Measurements from ENCODE around the gene FOXL3.
"Not testable (repeated sequence)": the region's sequence is repeated elsewhere in the genome, so short reads cannot be mapped to it uniquely, and the experiment has no call there.

The FOXL3 gene

DNA sequence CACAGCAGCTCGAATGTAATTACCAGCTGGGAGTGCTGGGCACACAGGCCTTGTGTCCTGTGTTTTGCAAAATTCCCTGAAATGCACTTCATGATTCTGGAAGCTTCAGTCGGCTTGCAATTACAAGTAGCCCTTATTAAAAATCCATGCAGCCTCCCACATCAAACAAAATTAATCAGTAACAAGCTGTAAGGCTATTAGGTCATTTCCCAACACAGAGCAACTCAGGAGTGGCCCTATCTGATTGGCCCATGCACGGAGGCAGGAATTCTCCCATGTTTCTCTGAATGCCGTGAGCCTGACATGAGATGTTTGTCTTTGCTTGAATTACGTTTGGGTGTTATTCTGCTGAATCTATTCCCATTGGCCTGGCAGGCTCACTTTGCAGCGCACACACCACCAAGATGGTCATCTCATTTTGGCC lies 36.9 kb downstream of the FOXL3 start:
- DNase-seq, result no peak

DNA sequence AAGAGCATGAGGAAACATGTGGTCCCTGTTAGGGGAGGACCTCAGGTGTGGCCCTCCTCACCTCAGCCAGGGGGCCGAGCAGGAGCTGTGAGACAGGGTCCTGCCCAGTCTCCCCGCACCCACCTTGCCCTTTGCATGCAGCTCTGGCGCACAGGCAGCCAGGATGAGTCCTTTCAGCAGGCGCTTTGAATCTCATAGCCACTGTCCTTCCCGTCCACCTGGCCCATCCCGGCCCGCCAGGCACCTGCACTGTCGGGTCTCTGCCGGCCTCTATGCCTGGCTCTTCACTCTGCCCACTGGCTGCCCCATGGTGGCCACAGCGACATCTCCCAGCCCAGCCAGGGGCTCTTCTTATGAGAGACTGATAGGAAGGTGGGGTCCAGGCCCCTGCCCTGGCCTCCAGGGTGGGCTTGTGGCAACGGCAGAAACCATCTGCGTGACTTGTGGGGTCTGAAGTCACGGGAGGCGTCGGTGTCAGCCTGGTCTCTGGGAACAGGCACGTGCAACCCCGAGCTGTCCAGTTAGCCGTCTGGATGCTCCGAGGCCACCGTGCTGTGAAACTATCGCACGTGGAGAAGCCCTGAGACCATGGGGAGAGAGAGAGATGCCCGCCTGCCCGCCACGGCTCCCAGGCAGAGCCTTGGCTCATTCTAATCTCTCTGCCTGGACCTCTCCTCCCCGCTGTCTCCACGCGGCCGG lies 37.4 kb downstream of the FOXL3 start:
- no peak for DNase-seq

DNA sequence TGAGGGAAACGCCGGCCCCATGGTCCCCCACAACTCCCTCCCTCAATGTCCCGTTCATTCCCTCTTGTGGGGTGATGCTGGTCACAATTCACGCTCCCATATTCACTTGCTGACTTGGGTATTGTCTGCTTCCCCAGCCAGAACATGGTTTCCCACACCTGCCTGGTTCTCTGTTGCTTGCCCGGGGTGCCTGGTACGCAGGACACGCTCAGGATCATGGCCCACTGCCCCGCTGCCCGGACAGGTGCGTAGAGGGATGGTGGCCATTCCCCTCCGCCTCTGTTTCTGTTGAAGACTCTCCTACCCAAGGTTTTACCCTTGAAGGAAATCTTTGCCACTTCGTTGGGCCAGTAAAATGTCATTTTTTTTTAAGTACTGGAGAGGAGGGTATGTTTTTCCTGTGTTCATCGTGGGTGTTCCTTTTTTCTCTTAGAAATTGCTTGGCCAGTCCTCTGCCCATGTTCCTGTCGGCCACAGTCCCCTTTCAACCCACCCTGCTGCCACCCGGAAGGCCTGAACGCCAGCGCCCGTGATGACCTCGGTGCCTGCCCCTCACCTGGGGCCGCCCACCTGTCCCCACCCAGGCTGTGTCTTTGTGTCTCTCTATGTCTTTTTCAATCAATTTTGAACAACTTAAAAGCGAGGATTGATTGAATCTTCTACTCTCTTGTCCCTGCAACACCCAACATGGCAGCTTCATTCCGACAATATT lies 38.2 kb downstream of the FOXL3 start:
- DNase-seq, result no peak

DNA sequence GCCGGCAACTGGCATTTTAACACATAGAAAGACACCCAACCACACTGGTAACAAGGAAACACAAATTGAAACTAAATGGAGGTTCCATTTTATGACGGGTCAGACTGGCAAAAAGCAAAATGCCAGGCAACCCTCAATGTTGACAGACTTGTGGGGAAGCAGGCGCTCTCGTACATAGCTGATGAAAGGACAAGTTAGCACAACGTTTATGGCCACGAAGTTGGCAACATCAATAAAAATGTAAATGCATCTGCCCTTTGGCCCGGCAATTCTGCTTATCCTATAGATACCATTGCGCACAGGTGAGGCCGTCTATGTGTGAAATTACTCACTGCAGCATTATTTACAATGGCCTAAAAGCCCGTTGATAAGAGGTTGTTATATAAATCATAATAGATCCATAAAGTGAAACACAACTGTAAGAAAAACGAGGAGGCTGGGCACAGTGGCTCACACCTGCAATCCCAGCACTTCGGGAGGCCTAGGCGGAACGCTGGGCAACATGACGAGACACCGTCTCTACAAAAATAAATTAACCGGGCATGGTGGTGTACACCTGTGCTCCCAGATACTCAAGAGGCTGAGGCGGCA lies 39.8 kb downstream of the FOXL3 start:
- no peak for DNase-seq

DNA sequence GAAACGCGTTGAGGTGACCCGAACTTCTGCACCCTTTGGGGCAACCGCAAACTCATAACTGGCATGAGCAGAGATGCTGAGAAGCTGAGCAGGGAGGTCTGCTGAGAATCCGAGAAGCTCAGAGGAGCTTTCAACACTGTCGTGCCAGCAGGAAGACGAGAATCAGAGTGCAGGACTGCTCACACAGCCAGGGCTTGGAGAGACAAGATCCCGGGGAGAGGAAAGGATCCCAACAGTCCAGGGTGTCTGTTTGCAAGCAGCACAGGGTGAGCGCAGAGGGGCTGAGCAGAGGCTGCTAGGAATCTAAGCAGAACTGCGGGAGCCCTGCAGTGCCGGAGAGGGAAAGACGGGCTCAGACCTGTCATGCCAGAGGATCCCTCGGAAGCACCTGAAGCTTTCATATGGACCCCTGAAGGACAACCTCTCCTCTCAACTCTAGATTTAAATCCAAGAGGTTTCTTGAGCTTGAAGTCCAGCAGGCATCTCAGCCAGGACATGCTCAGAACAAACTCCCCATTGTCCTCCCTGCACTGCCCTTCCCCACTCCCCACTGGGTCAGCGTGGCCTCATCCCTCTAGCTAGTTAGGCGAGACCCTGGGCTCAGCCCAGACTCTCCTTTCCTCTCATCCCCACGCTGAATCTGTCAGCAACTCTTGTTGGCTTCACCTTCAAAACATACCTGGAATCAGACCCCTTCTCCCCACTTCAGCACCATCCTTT lies 40.7 kb downstream of the FOXL3 start:
- DNase-seq, result no peak

DNA sequence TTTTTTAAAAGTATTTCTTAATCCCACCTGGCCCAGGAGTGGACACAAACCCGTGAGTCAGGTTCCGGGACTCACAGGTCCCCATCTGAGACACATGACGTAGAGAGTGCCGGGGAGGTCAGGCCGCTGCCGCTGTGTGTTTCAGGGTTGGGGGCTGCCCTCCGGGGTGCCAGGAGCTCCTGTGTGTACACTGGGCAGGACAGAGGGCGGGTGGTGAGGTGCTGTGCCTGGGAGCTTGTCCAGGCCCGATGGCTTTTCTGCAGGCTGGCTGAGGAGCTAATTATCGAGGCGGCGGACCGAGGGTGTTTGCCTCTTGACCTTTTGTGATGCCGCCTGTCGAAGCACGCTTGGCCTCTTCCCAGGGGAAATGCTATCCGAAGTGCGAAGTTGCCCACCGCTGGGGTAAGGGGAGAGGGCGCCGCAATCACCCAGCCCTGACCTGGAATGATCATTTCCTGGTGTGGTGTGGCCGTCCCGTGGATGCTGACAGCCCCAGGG lies 42.1 kb downstream of the FOXL3 start:
- DNase-seq, result no peak

DNA sequence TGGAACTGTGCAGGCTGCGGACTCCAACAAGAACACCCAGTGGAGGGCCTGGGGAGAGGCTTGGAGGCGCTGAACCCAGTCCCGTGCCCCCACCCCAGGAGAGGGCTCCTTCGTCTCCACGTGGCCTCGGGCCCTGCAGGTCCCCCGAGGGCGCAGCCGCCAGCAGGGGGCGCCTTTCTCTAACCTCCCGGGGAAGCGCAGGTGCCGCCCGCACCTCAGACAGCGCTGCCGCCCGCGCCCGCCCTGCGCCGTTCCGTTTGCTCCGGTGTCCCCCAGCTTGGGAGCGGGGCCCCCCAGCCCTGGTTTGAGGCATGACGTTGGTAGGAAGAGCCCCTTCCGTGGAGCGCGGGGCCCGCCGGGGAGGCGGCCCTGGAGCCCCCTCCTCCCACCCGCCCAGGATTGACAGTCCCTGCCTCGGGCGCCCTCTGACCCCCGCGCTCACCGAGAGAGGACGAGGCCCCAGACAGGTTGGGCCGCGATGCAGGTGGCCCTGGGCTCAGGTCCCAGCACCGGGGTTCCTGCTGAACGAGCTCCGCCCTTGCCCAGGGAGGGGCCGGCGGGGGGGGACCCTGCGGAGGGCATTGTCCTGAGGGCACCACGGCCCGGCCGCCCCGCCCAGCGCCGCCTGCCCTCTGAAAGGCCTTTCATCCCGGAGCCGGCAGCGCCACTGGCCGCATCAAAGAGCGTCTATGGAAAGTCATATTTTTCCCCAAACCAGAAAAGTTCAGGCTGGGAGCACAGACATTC lies 42.8 kb downstream of the FOXL3 start:
- DNase-seq, result peak; percentile 71

DNA sequence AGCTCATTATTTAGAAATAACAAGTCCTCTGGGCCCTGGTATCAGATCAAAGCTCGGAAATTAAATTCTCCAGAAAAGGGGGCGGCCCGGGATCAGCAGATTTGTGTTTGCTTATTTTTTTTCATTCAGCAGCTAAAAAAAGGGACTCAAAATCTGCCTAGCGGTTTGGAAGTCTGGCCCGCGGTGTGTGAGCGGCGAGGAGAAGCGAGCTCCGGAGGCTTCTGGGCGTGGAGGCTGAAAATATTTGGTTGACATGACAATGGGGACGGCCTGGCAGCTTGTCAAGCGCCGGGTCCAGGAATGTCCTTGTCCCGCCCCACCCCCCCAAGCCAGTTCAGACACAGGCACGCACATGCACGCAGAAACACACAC lies 43.4 kb downstream of the FOXL3 start:
- no peak for DNase-seq

DNA sequence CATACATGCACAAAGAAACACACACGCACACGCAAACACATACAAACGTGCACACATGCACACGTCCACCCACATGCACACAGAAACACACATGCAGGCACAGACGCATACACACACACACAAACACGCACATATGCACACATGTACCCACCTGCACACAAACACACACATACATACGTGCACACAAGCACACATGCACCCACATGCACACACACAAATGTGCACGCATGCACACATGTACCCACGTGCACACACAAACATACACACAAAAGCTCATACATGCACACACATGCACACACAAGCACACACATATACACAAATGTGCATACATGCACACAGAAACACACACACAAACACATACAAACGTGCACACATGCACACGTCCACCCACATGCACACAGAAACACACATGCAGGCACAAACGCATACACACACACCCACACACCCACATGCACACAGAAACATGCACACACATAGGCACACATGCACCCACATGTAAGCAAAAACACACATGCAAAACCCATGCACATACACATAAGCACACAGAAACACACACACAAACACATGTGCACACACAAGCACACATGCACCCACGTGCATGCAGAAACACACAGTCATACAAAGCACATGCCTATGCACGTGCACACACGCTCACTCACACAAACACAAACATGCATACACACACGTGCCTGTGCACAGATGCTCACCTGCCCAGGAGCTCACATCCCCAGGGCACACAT lies 44.8 kb downstream of the FOXL3 start:
- no peak for DNase-seq

DNA sequence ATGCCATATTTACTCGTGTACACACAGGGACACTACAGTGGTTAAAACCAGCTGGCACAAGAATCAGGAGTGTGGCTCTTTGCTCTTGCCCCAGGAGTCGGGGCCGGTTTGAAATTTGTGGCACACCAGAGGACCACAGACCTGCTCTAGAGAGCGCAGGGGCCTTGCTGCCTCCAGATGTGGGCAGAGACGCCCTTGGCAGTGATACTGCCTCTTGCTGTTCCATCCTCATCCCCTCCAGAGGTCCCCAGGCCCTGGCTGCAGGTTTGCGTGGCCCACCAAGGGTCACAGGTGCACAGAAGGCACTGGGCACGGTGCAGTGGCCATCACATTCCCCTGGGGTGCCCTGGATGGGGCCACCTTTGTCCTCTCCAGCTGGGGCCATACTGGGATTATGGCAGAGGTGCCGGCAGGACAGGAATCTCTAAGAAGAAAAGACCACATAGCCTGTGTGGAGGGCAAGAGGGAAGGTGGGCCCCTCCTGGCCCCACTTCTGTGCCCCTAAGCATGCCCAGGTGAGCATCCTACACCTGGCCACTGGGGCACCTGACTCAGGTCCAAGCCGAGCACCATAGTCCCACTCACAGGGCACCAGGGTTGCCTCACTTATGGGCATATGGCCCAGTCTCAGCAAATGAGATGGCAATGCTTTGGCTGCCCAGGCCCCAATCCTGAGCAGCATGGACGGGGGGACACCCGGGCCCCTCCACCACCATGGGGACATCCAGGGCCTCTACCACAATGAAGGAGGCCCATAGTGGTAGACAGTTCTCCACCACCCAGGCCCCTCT lies 45.6 kb downstream of the FOXL3 start:
- no peak for DNase-seq

DNA sequence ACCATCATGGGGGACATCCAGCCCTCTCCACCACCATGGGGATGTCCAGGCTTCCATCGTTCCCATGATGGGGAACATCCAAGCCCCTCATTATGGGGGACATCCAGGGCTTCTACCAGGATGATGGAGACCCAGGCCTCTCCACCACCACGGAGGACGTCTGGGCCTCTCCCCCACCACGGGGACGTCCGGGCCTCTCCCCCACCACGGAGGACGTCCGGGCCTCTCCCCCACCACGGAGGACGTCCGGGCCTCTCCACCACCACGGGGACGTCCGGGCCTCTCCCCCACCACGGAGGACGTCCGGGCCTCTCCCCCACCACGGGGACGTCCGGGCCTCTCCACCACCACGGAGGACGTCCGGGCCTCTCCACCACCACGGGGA lies 46.2 kb downstream of the FOXL3 start:
- not testable (repeated sequence) for DNase-seq

DNA sequence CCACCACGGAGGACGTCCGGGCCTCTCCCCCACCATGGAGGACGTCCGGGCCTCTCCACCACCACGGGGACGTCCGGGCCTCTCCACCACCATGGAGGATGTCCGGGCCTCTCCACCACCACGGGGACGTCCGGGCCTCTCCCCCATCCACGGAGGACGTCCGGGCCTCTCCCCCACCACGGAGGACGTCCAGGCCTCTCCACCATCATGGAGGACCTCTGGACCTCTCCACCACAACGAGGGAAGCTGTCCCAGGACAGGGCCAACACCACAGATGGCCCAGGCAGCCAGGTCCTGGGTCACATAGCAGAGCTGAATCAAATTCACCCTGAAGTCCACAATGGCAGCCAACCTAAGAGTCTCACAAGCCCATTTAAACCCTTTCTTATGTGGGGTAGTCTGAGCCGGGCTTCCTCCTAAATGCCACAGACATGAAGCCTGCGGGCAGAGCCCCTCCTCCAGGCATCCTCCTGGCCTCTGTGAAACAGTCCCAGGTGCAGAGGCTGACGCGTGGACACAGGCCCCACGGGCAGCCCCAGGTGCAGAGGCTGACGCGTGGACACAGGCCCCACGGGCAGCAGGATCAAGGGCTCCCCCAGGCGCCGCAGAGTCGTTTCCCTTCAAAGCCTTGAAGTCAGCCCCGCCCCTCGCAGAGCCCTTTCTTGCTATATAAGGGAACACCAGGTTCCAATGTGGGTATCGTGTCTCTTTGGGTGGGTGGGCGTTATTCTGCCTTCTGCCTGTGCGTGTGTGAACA lies 47.0 kb downstream of the FOXL3 start:
- DNase-seq, result no peak

DNA sequence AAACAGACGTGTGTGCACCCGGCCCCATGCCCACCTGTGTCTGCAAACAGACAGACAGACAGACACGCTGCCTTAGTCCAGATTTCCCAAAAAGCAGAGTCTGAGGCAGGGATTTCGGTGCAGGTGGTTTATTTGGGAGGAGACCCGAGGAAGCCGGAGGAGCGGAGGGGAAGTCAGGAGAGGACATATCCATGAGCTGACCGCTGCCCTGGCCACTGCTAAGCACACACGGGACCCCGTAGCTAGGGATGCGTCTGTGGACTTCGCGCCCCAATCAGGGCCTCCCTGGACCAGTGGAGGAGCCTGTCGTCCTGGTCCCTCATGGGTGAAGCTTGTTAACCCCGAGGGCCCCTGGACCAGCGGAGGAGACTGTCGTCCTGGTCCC lies 47.6 kb downstream of the FOXL3 start:
- DNase-seq, result no peak

DNA sequence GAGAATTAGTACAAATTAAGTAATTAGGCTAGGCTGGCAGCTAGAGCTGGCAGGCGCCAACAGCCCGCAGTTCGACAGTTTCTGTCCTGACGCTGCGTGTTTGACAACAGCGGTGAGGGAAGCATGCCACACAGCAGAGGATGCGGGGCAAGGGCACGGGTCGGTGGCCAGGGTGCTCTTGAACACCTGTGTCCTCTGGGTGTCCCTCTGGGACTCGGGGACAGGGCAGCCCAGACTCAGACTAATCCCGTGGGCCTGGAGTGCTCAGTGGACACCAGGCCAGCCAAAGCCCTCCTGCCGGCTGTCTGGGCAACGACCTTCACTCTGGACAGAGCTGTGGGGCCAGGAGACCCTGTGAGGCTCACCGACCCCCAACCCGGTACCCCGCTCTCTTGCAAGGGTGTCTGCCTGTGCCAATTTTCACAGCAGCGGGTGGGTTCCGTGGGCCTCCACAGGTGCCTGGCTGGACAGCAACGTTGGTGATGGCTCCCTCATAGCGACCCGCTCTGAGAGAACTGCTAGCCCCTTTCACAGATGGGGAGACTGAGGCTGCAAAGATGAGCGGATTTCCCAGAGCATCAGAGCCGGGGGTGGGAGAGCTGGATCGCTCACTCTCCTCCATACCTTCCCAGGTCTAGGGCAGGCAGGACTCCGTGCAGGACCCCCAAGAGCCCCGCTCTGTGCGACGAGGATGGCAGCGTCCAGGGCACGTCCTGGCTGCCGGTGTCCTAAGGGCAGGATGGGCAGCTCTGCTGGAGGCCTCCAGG lies 48.5 kb downstream of the FOXL3 start:
- no peak for DNase-seq

DNA sequence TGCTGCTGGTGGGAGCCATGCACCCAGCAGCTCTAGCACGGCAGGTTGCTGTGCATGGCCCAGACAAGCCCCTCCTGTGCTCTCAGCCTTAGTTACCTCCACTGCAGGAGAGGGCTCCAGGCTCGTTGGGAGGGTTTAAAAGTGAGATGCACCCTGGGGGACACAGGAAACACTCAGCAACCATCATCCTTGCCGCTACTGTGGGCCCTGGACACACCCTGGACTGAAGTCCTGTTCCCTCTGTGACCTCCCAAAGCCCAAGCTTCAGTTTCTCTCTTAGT lies 49.0 kb downstream of the FOXL3 start:
- DNase-seq, result no peak

DNA sequence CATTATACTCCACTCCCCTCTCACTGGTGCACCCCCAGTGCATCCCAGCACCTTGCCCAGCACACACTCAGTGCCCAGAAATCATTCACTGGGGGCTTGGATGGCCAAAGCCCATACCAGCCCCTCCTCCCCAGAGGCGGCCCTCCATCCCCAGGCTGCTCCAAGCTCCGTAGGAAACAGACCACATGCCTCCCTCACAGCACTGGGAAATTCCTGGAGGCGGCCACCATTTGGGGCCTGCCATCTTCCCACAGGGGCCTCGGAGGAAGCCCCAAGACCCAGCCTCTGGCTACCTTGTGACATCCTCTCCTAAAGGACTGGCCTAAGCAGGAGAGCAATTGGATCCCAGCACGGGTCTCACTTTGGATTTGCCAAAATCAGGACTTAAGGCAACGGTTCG lies 49.7 kb downstream of the FOXL3 start:
- no peak for DNase-seq

DNA sequence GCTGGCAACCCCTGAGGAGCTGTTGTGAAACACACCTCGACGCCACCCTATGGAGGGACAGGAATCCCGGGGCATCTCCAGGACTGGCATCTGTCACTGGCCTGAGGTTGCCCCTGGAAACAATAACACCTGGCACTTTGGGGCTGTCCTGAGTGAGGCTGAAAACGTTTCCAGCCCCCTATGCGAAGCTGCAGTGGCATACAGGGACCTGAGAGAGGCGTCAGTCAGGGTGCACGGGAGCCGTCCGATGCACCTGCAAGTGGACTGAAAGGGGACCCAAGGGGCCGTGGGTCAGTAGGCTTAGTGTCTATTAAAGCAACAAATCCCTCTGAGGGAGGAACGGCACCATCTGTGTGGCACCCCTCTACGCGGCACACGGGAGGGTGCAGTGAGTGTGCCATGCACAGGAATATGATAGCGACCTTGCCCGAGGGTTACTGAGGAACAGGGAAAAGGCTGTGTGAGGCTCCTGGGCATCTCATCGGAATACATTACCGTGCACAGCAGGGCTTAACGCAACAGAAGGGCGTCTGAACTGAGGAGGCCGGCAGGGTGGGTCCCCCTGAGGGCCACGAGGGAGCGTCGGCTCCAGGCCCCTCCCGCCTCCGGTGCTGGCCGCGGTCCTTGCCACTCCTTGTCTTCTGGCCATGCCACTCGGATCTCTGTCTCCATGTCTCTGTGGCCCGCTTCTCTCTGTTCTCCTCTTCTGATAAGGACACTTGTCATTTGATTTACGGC lies 50.4 kb downstream of the FOXL3 start:
- no peak for DNase-seq
